OCI-LY7 (cell line): ENCODE data around the gene GOLGA7B.

Experiments
- EZH2phosphoT487 ChIP-seq: fragments of 200-600 bp; sonication (generic); IDR thresholded peaks from 2 replicates; pipeline ENCODE4 v1.6.1; 2018; ENCODE audit warnings: low read depth, borderline replicate concordance, mild to moderate bottlenecking, mixed run types, antibody characterized with exemption, low read length, moderate library complexity, mixed read lengths
- TF ChIP-seq, protein P1 (sequence below): fragments of 200-600 bp; sonication (generic); conservative IDR thresholded peaks from 2 replicates; pipeline ENCODE4 v1.5.1; 2014; ENCODE audit warnings: mild to moderate bottlenecking, antibody characterized with exemption, low read length, moderate library complexity, mixed read lengths

DNA sequence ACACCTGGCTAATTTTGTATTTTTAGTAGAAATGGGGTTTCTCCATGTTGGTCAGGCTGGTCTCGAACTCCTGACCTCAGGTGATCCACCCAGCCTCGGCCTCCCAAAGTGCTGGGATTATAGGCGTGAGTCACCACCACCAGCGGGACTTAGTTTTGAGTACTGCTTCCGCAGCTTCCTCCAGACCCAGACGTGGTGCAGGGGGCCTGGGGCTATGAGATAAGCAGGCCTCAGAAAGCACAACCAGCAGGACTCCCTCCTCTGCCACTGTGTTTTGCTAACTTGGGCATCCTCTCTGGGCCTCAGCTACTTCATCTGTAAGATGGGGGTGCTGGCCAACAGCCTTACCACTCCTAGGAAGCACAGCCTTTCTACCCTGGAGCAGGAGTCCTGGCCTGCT, 37.8 kb downstream of the GOLGA7B start:
- TF ChIP-seq, protein P1, sequence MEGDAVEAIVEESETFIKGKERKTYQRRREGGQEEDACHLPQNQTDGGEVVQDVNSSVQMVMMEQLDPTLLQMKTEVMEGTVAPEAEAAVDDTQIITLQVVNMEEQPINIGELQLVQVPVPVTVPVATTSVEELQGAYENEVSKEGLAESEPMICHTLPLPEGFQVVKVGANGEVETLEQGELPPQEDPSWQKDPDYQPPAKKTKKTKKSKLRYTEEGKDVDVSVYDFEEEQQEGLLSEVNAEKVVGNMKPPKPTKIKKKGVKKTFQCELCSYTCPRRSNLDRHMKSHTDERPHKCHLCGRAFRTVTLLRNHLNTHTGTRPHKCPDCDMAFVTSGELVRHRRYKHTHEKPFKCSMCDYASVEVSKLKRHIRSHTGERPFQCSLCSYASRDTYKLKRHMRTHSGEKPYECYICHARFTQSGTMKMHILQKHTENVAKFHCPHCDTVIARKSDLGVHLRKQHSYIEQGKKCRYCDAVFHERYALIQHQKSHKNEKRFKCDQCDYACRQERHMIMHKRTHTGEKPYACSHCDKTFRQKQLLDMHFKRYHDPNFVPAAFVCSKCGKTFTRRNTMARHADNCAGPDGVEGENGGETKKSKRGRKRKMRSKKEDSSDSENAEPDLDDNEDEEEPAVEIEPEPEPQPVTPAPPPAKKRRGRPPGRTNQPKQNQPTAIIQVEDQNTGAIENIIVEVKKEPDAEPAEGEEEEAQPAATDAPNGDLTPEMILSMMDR, result no peak
- no peak for TF ChIP-seq EZH2phosphoT487
